ENCODE results near the gene RPGRIP1. TPM values are rescaled to one million over a fixed set of nuclear protein-coding genes. Genes with fewer than 3 reads are reported as not detected.

Gene RPGRIP1
- polyA plus RNA-seq (2013, experiment 1 of 2) = 0.18 TPM
- polyA plus RNA-seq (2013, experiment 2 of 2) = 0.10 TPM

GRCh38 chr14:21279783-21280182, at the start of gene RPGRIP1:
RPGRIP1 (plus strand) TSS chr14:21280083; CDS start chr14:21287977, 7,894 bp downstream.
- H3K4me2 ChIP-seq (ENCODE audit: low read length, poor library complexity, severe bottlenecking) = no peak within 1 kb of the TSS
- no peak within 1 kb of the TSS for H2AK5ac ChIP-seq (ENCODE audit: low read length, severe bottlenecking)
- no peaks in the 10 kb centered on the region for H3K27me3 ChIP-seq (ENCODE audit: control insufficient read depth in 1 of 2, insufficient read depth in 1 of 2, low read length in 2 of 2)
- H2BK15ac ChIP-seq (ENCODE audit: low read depth, poor library complexity, severe bottlenecking) = no peak within 1 kb of the TSS
- no peak within 1 kb of the TSS for H2AFZ ChIP-seq (ENCODE audit: low read depth, low read length)
- no peak within 1 kb of the TSS for H2BK5ac ChIP-seq (ENCODE audit: low read depth, low read length, poor library complexity, severe bottlenecking)
- H4K8ac ChIP-seq (ENCODE audit: low read length) = no peak within 1 kb of the TSS
- no peak within 1 kb of the TSS for H3K18ac ChIP-seq (ENCODE audit: low read depth in 1 of 2, low read length in 2 of 2)
- no peaks in the 10 kb centered on the region for H3K36me3 ChIP-seq (ENCODE audit: control insufficient read depth in 1 of 2, insufficient read depth in 2 of 2, low read depth in 1 of 2, low read length in 2 of 2)
- no peak within 1 kb of the TSS for H3K14ac ChIP-seq (ENCODE audit: low read length in 2 of 2)
- no peak within 1 kb of the TSS for H3K4me3 ChIP-seq (ENCODE audit: insufficient read depth in 1 of 2, low read depth in 1 of 2, low read length in 2 of 2)
- H4K91ac ChIP-seq (ENCODE audit: low read length) = no peak within 1 kb of the TSS
- no peaks in the 10 kb centered on the region for H3K79me1 ChIP-seq (replicated peaks; ENCODE audit: low read length, poor library complexity, severe bottlenecking)
- no peak within 1 kb of the TSS for H3K9ac ChIP-seq (ENCODE audit: low read length)
- no peak for DNase-seq
- no peak within 1 kb of the TSS for H3K23ac ChIP-seq (ENCODE audit: low read length in 2 of 2)
- H3K27ac ChIP-seq (ENCODE audit: low read length, poor library complexity, severe bottlenecking) = no peak within 1 kb of the TSS
- 100% methylated on average over 1 of the region's 2 CpGs for WGBS
- H3K9me3 ChIP-seq (ENCODE audit: control insufficient read depth, low read length) = no peaks in the 10 kb centered on the region
- H2BK12ac ChIP-seq (ENCODE audit: low read length in 2 of 2) = no peak within 1 kb of the TSS
- H3K4ac ChIP-seq (ENCODE audit: low read depth in 1 of 2, low read length in 2 of 2) = no peak within 1 kb of the TSS
- H3K4me1 ChIP-seq (ENCODE audit: control insufficient read depth, insufficient read depth, low read depth, low read length) = no peaks in the 10 kb centered on the region
- no peak within 1 kb of the TSS for H2BK120ac ChIP-seq (ENCODE audit: low read depth, low read length)

- WGBS = 97% methylated on average over 14 of the region's 14 CpGs
- no peak overlapping the region for H4K91ac ChIP-seq (ENCODE audit: low read length)
- H3K9me3 ChIP-seq (ENCODE audit: control insufficient read depth, low read length) = no peaks in the 10 kb centered on the region
- no peak overlapping the region for H3K18ac ChIP-seq (ENCODE audit: low read depth in 1 of 2, low read length in 2 of 2)
- peaks cover 18% of the 10 kb centered on the region for H3K4me1 ChIP-seq (ENCODE audit: control insufficient read depth, insufficient read depth, low read depth, low read length)
- no peak overlapping the region for H3K4ac ChIP-seq (ENCODE audit: low read depth in 1 of 2, low read length in 2 of 2)
- no peak overlapping the region for H2BK120ac ChIP-seq (ENCODE audit: low read depth, low read length)
- no peak overlapping the region for H3K4me2 ChIP-seq (ENCODE audit: low read length, poor library complexity, severe bottlenecking)
- H3K23ac ChIP-seq (ENCODE audit: low read length in 2 of 2) = no peak overlapping the region
- H2AFZ ChIP-seq (ENCODE audit: low read depth, low read length) = no peak overlapping the region
- peak overlapping the region; percentile 13 for H3K9ac ChIP-seq (ENCODE audit: low read length)
- H3K36me3 ChIP-seq (ENCODE audit: control insufficient read depth in 1 of 2, insufficient read depth in 2 of 2, low read depth in 1 of 2, low read length in 2 of 2) = peaks cover 23 to 96% of the 10 kb centered on the region in 2 experiments
- H3K14ac ChIP-seq (ENCODE audit: low read length in 2 of 2) = no peak overlapping the region
- no peak overlapping the region for H4K8ac ChIP-seq (ENCODE audit: low read length)
- no peaks in the 10 kb centered on the region for H3K79me1 ChIP-seq (replicated peaks; ENCODE audit: low read length, poor library complexity, severe bottlenecking)
- no peak overlapping the region for H3K4me3 ChIP-seq (ENCODE audit: insufficient read depth in 1 of 2, low read depth in 1 of 2, low read length in 2 of 2)
- H2BK5ac ChIP-seq (ENCODE audit: low read depth, low read length, poor library complexity, severe bottlenecking) = no peak overlapping the region
- no peak overlapping the region for H2AK5ac ChIP-seq (ENCODE audit: low read length, severe bottlenecking)
- no peaks in the 10 kb centered on the region for H3K27me3 ChIP-seq (ENCODE audit: control insufficient read depth in 1 of 2, insufficient read depth in 1 of 2, low read length in 2 of 2)
- H3K27ac ChIP-seq (ENCODE audit: low read length, poor library complexity, severe bottlenecking) = peak overlapping the region; percentile 19
- no peak overlapping the region for H2BK15ac ChIP-seq (ENCODE audit: low read depth, poor library complexity, severe bottlenecking)
- H2BK12ac ChIP-seq (ENCODE audit: low read length in 2 of 2) = no peak overlapping the region
- DNase-seq = no peak
Measured at GRCh38 chr14:21231020-21231652, 48.7 kb upstream of the RPGRIP1 start.

- Histone ChIP-seq H3K4me2 (ENCODE audit: low read length, poor library complexity, severe bottlenecking) (no peak overlapping the region), H2AK5ac (ENCODE audit: low read length, severe bottlenecking) (no peak overlapping the region), H3K4ac (ENCODE audit: low read depth in 1 of 2, low read length in 2 of 2) (no peak overlapping the region), H3K27me3 (ENCODE audit: control insufficient read depth in 1 of 2, insufficient read depth in 1 of 2, low read length in 2 of 2) (no peaks in the 10 kb centered on the region), H3K4me3 (ENCODE audit: insufficient read depth in 1 of 2, low read depth in 1 of 2, low read length in 2 of 2) (no peak overlapping the region), H2AFZ (ENCODE audit: low read depth, low read length) (no peak overlapping the region), H2BK12ac (ENCODE audit: low read length in 2 of 2) (no peak overlapping the region), H2BK120ac (ENCODE audit: low read depth, low read length) (no peak overlapping the region), H3K23ac (ENCODE audit: low read length in 2 of 2) (no peak overlapping the region), H3K27ac (ENCODE audit: low read length, poor library complexity, severe bottlenecking) (no peak overlapping the region), H3K4me1 (ENCODE audit: control insufficient read depth, insufficient read depth, low read depth, low read length) (peaks cover 15% of the 10 kb centered on the region), H3K36me3 (ENCODE audit: control insufficient read depth in 1 of 2, insufficient read depth in 2 of 2, low read depth in 1 of 2, low read length in 2 of 2) (peaks cover 23 to 97% of the 10 kb centered on the region in 2 experiments), H3K18ac (ENCODE audit: low read depth in 1 of 2, low read length in 2 of 2) (no peak overlapping the region), H4K8ac (ENCODE audit: low read length) (no peak overlapping the region), H4K91ac (ENCODE audit: low read length) (no peak overlapping the region), H3K9me3 (ENCODE audit: control insufficient read depth, low read length) (no peaks in the 10 kb centered on the region), H3K9ac (ENCODE audit: low read length) (peak overlapping the region; percentile 43), H2BK15ac (ENCODE audit: low read depth, poor library complexity, severe bottlenecking) (no peak overlapping the region), H3K79me1 (replicated peaks; ENCODE audit: low read length, poor library complexity, severe bottlenecking) (no peaks in the 10 kb centered on the region), H3K14ac (ENCODE audit: low read length in 2 of 2) (no peak overlapping the region), H2BK5ac (ENCODE audit: low read depth, low read length, poor library complexity, severe bottlenecking) (no peak overlapping the region)
- WGBS = 93% methylated on average over 8 of the region's 8 CpGs
- DNase-seq = peak; percentile 29
Measured at GRCh38 chr14:21233457-21234076, 46.3 kb upstream of the RPGRIP1 start.

GRCh38 chr14:21234112-21234511, 45.8 kb upstream of the RPGRIP1 start:
- 98% methylated on average over 5 of the region's 5 CpGs for WGBS
- Histone ChIP-seq H3K18ac (ENCODE audit: low read depth in 1 of 2, low read length in 2 of 2) (no peak overlapping the region), H3K9ac (ENCODE audit: low read length) (peak overlapping the region; percentile 43), H3K14ac (ENCODE audit: low read length in 2 of 2) (no peak overlapping the region), H3K9me3 (ENCODE audit: control insufficient read depth, low read length) (no peaks in the 10 kb centered on the region), H2BK15ac (ENCODE audit: low read depth, poor library complexity, severe bottlenecking) (no peak overlapping the region), H3K79me1 (replicated peaks; ENCODE audit: low read length, poor library complexity, severe bottlenecking) (no peaks in the 10 kb centered on the region), H4K91ac (ENCODE audit: low read length) (no peak overlapping the region), H3K27me3 (ENCODE audit: control insufficient read depth in 1 of 2, insufficient read depth in 1 of 2, low read length in 2 of 2) (no peaks in the 10 kb centered on the region), H3K23ac (ENCODE audit: low read length in 2 of 2) (no peak overlapping the region), H2BK5ac (ENCODE audit: low read depth, low read length, poor library complexity, severe bottlenecking) (no peak overlapping the region), H3K4me1 (ENCODE audit: control insufficient read depth, insufficient read depth, low read depth, low read length) (peaks cover 14% of the 10 kb centered on the region), H3K36me3 (ENCODE audit: control insufficient read depth in 1 of 2, insufficient read depth in 2 of 2, low read depth in 1 of 2, low read length in 2 of 2) (peaks cover 22 to 98% of the 10 kb centered on the region in 2 experiments), H3K4me3 (ENCODE audit: insufficient read depth in 1 of 2, low read depth in 1 of 2, low read length in 2 of 2) (no peak overlapping the region), H2BK120ac (ENCODE audit: low read depth, low read length) (no peak overlapping the region), H2AFZ (ENCODE audit: low read depth, low read length) (no peak overlapping the region), H3K4me2 (ENCODE audit: low read length, poor library complexity, severe bottlenecking) (no peak overlapping the region), H4K8ac (ENCODE audit: low read length) (no peak overlapping the region), H2AK5ac (ENCODE audit: low read length, severe bottlenecking) (no peak overlapping the region), H3K4ac (ENCODE audit: low read depth in 1 of 2, low read length in 2 of 2) (no peak overlapping the region), H2BK12ac (ENCODE audit: low read length in 2 of 2) (no peak overlapping the region), H3K27ac (ENCODE audit: low read length, poor library complexity, severe bottlenecking) (no peak overlapping the region)
- DNase-seq = no peak
